Mammary epithelial cell (primary cell): ENCODE measurements around the gene TXNRD2.

Experiments
- EZH2 ChIP-seq: IDR thresholded peaks from 2 replicates; pipeline ENCODE4 v1.6.1; 2012; ENCODE audit warnings: low read length, inconsistent platforms, borderline replicate concordance
- TF ChIP-seq, protein P1 (sequence below), 2 donors: IDR thresholded peaks in 1 of 2; conservative IDR thresholded peaks in 1 of 2; 2 replicates each; pipeline ENCODE4 v1.5.1; 2011 to 2012; ENCODE audit warnings: inconsistent platforms in 2 of 2, low read length in 2 of 2, mild to moderate bottlenecking in 2 of 2, control low read depth in 1 of 2, low read depth in 1 of 2; ENCODE audit not compliant: insufficient read depth in 1 of 2; ENCODE audit errors: extremely low read depth in 1 of 2

DNA sequence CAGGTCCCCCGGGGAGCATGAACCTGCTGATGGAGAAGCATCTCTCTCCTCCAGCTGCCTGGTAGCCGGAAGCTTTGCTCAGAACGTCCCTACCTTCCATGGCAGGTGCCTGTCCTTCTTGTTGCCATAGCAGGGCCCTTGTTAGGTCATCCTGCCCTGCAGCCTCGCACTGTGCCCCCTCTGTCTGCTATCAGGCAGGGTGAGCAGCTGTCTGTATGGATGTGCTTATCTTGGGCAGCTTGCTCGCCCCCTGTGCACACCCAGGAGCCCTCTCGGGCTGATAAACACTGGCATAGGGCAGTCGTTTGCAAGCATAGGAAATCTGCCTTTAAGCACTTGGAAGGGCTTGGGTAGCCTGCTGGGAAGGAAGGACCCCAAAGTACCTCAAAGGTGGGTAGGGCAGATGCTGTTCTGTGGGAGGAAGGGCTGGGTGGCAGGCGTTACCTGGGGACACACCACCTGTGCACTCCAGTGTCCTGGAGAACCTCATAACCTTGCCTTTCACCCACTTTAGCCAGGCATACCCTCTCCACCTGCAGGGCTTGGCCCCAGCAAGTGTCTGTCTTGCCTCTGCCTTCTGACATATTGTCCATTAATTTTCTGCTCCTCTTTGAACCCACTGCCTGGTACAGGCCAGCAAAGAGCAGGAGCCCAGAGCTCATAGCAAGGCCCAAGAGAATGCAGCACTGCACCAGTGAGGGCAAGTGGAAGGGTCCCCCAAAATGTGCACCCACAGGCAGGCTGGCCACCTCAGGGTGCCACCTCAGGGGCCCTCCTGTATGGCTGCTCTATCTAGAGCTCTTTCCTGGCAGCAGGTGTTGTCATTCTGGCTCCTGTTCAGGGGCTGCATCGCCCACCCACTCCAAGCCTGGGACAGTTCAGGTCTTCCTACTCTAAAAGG is 8.0 kb downstream of the TXNRD2 start:
- TF ChIP-seq, protein P1, sequence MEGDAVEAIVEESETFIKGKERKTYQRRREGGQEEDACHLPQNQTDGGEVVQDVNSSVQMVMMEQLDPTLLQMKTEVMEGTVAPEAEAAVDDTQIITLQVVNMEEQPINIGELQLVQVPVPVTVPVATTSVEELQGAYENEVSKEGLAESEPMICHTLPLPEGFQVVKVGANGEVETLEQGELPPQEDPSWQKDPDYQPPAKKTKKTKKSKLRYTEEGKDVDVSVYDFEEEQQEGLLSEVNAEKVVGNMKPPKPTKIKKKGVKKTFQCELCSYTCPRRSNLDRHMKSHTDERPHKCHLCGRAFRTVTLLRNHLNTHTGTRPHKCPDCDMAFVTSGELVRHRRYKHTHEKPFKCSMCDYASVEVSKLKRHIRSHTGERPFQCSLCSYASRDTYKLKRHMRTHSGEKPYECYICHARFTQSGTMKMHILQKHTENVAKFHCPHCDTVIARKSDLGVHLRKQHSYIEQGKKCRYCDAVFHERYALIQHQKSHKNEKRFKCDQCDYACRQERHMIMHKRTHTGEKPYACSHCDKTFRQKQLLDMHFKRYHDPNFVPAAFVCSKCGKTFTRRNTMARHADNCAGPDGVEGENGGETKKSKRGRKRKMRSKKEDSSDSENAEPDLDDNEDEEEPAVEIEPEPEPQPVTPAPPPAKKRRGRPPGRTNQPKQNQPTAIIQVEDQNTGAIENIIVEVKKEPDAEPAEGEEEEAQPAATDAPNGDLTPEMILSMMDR (conservative IDR thresholded peaks at IDR 0.05 in 1 of 2, IDR thresholded peaks at IDR 0.05 in 1 of 2; ENCODE audit: extremely low read depth in 1 of 2, insufficient read depth in 1 of 2, low read depth in 1 of 2, low read length in 2 of 2): no peak
- TF ChIP-seq EZH2: no peak
